GM12872 (cell line): Measurements from ENCODE around the gene HTR3B.

Experiments
- CTCF ChIP-seq: IDR thresholded peaks from 3 replicates; pipeline ENCODE4 v1.5.1; 2011; ENCODE audit warnings: low read depth, mild to moderate bottlenecking, low read length, moderate library complexity; ENCODE audit not compliant: insufficient read depth

The HTR3B gene

DNA sequence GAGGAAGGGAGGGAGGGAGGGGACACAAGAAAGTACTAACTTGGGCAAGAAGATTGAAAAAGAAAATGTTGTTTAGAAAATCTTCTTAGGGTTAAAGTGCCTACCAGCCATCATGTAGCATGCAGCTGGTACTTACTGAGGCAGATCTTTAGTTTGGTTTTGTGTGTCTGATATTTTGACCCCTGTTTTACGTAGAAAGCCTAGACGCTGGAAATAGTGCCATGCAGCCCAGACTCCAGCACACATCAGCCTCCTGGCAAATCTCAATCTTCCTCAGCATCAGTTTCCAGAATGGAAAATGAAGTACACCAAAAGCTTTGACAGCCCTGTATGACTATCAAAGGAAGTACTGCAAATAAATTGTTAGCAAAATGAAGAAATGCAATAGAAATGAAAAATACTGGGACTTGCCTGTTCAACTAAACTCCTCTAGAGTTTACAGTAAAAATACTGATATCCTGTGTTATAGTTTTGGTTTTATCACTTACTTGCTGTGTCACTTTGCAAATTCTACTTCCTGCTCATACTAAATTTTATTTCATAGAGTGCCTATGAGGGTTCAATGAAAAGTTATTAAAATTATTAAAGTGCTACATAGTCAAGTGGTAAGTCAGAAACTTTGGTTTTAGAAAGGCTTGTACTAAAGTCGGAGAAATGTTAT is 36.6 kb upstream of the HTR3B start:
- TF ChIP-seq CTCF = no peak

- TF ChIP-seq CTCF = no peak
These were observed 33.3 kb upstream of the HTR3B start for GRCh38 chr11:113871336-113871735.

GRCh38 chr11:113873236-113873626 is 31.4 kb upstream of the HTR3B start:
- no peak for TF ChIP-seq CTCF

GRCh38 chr11:113874096-113874495 is 30.5 kb upstream of the HTR3B start:
- TF ChIP-seq CTCF = no peak

DNA sequence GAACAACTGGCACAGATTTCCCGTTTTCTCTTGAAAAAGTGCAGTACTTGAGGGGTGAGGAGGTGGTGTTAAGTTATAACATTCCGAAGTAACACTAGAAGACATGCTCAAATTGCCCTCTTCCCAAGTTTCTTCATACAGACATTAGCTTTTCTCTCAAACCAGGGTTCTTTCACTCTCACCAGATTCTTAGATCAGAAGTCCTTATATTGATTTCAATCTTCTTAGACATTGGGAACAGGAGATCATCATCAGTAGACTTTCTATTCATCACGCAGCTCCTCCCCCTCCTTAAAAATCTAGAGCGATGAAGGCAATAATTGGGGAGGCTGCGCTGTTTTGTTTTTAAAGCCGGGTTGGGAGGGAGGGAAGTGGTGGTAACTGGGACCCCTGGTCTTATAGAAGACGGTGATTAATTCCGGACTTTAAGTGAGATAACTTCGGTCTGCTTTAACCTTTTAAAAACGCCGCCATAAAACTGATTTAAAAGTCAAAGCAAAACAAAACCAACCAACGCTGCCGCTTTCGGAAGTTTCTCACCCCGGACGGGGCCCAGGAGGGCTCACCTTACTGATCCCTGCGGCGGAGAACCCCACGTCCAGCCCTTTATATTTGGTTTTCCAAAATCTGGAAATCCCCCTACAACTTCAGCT is 29.9 kb upstream of the HTR3B start:
- TF ChIP-seq CTCF = no peak

DNA sequence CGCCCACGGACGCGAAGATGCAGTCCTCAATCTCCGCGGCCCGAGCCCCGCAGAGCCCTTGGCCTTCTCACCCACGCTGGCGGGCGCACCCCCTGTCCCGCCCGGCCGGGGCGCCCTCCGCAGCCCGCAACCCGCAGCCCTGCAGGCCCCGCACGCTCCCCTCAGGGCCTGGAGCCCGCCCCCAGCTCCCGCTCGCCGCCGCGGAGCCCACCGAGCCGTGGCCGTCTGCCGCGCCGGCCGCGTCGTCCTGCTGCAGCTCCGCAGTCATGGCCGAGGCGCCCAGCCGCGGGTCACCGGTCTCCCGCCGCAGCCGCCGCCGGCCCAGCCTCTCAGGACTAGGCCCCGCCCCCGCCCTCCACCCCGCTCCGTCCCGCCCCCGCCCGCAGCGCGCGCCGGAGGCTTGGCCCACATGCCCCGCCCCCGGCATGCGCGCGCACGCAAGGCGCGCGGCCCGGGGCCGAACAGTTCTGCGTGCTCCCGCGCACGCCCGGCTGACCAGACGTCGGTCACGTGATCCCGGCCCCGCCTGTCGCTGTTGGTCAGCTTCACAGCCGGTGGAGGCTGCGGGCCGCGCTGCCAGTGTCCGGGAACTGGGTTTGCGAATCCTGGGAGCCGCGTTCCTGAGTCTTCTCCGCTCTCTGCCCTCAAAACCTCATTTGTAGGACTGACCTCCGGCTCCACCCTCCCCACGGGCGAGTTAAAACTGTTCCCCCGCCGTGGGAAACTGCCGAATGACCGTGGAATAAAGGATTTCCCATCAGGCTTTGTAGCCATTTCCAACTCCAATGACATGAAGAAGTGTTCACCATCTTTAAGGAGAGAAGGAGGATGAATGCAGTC is 29.1 kb upstream of the HTR3B start, which contains the start of gene USP28:
Gene USP28, minus strand, starts transcription at position 339 of the 840 bp plus-strand sequence. Its CDS starts 71 bp downstream, at position 268.
- no peak for TF ChIP-seq CTCF
